ENCODE results near the gene P2RY2.
A peak's percentile ranks its signal among the peaks of the same experiment; 100 is the strongest.
"Not testable (repeated sequence)": the region's sequence is repeated elsewhere in the genome, so short reads cannot be mapped to it uniquely, and the experiment has no call there.

P2RY2 gene

DNA sequence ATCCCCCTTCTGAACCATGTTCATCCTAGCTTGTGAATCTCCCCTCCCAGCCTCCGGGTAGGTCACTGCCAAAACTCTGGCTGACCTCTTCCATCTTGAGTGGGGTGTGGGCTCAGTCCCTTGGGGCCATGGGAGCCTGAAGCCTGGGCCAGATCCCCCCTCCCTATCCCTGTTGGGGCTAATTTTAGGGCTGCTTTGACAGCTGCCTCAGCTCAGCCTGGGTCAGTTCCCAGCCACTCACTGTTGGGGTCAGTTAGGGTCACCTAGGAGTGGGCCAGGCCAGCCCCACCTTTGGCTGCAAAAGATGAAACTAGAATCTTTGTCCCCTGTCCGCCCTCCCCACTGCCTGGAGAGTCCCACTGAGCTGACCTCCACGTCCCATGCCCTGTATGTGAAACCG, 29.8 kb upstream of the P2RY2 start:
- no peak for DNase-seq

- no peak for DNase-seq
Measured at GRCh38 chr11:73189315-73189714, 28.8 kb upstream of the P2RY2 start.

DNA sequence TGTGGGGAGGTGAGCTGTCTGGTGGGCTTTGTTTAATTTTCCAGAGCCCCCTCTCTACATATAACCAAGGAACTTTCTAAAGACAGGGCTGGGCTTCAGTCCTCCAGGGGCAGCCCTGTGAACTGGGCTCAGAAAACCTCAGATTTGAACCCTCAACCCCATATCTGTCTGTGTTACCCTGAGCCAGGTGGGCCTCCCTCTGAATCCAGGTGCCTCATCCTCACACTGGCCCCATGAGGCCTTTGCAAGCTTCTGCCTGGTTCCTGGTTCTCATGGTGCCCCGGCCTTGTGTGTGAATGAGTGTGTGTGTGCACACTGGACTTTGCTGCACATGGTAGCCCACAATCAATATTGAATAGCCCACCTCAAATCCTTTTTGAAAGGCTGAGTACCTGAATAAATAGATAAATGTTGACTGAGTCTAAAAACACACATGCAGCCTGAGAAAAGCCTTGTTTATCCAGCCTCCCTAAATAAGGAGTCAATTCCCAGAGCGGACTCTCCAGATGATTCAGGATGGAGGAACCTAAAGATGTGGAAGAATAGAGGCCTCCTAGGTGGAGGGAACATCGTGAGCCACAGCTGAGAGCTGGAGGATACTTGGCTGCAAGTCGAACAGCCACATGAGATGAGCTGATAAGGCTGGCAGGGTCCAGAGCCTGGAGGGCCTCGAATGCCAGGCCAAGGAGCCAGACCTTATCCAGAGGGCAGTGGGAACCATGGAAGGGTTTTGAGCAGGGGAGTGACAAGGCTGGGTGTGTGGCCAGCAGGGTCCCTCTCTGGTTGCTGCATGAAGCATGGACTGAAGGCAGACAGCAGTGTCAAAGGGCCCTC, 28.1 kb upstream of the P2RY2 start:
- no peak for DNase-seq

DNA sequence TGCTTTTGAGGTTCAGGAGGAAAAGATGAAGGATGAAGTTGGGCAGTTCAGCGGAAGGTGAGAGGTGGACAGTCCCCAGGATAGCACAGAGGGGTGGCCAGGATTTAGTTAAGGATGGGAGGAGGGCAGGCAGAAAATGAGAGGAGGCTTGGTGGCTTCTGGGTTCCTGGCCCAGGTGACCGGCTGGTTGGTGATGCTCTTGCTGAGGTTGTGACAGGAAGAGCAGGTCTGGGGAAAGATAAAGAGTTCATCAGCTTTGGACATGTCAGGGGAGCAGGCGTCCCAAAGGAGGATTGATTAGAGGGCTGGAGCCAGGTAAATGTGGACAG, 27.6 kb upstream of the P2RY2 start:
- no peak for DNase-seq

- DNase-seq = no peak
Measured at GRCh38 chr11:73191151-73191550, 26.9 kb upstream of the P2RY2 start.

DNA sequence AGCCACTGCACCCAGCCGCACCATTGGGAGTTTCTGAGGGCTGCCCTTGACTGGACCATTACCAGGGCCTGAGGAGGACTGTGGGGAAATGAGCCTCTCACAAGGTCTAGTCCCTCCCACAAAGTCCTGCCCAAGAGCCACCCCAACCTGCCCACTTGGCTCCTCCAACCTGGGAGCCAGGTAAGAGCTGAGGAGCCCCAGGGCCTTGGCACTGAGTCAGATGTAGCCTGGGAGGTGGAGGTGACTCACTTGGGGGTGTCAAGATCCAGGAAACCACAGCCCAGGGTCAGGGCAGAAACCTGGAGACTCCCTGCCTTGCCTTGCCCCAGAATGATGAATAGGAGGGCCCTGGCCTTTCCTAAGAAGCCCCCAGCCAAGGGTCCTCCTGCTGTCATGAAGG, 25.8 kb upstream of the P2RY2 start:
- DNase-seq = no peak

GRCh38 chr11:73193251-73194033, 24.6 kb upstream of the P2RY2 start:
- DNase-seq = no peak

- DNase-seq = no peak
Measured at GRCh38 chr11:73194034-73194507, 24.0 kb upstream of the P2RY2 start.

- no peak for DNase-seq
Measured at GRCh38 chr11:73194593-73194992, 23.5 kb upstream of the P2RY2 start.

DNA sequence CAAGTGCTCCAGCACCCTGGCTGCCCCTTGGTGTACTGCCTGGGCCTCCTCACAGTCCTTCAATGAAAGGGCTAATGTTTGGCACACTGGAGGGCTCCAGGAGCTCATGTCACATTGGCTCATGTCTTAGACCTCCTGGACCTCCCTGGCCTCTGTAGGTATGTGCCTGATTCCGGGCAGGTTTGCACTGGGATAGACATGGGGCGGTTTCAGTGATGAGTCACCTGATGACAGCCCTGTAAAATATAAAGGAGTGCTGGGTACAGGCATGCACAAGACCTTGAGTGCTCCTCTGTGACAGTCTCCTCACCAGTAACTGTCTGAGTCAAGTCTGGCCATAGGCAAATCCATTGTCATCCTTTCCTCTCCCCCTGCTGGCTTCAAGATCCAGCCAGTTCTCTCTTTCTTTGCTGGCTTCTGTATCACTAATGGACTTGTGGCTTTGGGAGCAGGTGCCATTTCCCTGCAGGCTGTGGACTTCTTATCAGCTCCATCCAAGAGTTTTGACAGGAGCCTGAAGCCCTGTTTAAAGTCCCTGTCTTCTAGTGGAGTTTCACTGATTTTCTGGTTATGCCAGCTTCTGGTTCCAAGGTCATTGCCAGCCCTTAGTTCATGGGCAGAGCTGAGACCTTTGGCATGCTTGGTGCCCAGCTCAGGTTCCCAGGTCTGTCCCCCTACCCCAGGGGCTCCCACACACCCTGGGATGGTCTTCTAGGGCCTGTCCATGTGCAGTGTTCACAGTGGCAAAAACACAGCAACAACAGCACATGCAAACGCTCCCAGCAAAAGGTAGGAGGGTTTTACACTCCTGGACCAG, 22.7 kb upstream of the P2RY2 start:
- no peak for DNase-seq

- DNase-seq = no peak
Measured at GRCh38 chr11:73196576-73196975, 21.5 kb upstream of the P2RY2 start.

DNA sequence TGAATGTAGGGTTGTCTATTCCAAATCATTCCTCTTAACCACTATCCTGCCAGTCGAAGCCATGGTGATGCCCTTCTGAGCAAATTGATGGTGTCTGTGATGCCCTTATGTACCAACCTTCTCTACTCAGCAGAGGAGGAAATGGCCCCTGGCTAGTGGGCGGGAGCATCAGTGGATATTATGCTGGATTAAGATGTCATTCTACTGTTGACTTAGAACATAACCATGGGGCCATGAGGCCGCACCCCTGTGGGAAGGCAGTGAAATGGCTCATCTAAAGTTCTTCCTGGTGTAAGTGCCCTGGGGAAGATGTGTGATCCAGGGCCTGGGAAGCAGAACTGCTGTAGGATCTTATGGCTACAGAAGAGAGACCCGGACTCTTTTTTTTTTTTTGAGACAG, 20.7 kb upstream of the P2RY2 start:
- no peak for DNase-seq

- DNase-seq = not testable (repeated sequence)
Measured at GRCh38 chr11:73197787-73198186, 20.3 kb upstream of the P2RY2 start.

GRCh38 chr11:73198677-73199076, 19.4 kb upstream of the P2RY2 start:
- no peak for DNase-seq

DNA sequence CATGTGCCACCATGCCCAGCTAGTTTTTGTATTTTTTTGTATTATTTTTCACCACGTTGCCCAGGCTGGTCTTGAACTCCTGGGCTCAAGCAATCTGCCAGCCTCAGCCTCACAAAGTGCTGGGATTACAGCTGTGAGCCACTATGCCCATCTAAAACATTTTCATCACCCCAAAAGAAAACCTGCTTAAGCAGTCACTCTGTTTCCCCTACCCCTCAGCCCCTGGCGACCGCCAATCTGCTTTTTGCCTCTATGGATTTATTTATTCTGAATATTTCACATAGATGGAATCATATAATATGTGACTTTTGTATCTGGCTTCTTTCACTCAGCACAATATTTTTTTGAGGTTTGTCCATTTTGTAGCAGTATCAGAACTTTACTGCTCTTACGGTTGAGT, 18.6 kb upstream of the P2RY2 start:
- no peak for DNase-seq

DNA sequence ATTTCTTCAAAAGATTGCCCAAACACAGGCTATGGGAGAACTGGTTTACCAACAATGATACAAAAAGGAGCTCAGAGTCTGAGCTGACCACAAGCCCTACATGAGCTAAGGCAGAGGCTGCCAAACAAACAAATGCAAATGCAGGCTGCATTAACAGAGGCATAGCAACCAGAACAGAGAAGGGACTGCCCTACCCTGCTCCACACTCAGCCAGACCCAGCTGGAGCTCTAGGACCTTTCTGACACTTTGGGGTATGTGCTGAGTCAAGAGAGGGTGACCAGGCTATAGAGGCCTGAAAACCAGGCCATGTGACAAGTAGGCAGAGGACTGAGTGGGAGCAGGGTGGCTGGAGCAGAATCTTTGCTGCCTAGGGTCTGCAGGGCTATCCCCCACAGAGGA, 17.8 kb upstream of the P2RY2 start:
- no peak for DNase-seq

GRCh38 chr11:73201249-73201648, 16.8 kb upstream of the P2RY2 start:
- DNase-seq = no peak

GRCh38 chr11:73201888-73202780, 15.9 kb upstream of the P2RY2 start:
- no peak for DNase-seq

GRCh38 chr11:73203322-73203721, 14.8 kb upstream of the P2RY2 start:
- DNase-seq = no peak

DNA sequence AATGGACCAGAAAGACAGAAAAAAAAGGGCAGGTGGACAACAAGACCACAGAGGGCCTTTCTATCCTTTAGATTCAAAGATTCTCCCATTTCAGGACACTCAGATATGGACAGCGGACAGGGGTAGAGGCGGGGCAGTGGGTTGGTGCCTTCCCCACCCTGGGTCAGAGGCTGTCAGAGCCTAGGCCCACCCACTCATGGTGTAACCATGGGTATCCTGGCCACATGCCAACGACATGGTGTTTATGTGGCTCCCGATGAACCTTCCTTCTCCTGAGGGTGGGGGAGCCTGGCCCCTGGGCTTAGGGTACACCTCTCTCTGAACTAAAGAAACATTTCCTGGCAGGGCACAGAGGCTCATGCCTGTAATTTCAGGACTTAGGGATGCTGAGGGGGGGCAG, 14.3 kb upstream of the P2RY2 start:
- peak; percentile 17 for DNase-seq

DNA sequence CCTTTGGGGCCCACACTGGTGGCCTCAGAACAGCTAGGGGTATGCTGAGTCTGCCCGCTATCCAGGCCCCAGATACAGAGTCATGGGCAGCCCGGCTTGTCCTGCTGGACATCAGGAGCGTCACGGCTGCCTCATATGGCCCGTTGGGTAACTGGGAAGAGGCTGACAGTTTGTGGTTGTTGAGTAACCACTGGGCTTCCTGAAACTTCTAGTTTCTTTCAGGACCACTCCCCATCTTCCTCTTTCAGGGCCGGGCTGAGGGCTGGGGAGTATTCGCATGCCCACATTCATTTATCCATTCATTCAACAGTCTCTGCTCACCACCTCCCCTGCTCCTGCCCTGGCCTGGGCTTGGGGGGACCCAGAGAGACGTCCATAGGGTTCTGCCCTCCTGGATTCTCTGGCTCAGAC, 13.4 kb upstream of the P2RY2 start:
- DNase-seq = peak; percentile 23

- DNase-seq = peak; percentile 26
Measured at GRCh38 chr11:73205661-73206343, 12.3 kb upstream of the P2RY2 start.

All from hematopoietic multipotent progenitor cell treated with erythropoietin and hydrocortisone succinate and interleukin-3 and kit ligand, for 8 days (in vitro differentiated cells).